HG03060 (cell line): ENCODE results near the gene ZNF322.

ENCODE experiments used
- ATAC-seq: cut with Tn5 transposase; IDR thresholded peaks from one replicate; pipeline ENCODE4 v1.9.1; 2021; ENCODE audit warnings: low read depth, moderate number of reproducible peaks; ENCODE audit not compliant: unreplicated experiment

Gene ZNF322

GRCh38 chr6:26593278-26594130 is 66.0 kb downstream of the ZNF322 start:
- ATAC-seq, result no peak

GRCh38 chr6:26592649-26593048 is 66.9 kb downstream of the ZNF322 start:
- ATAC-seq, result no peak

- ATAC-seq, result no peak
These were observed 70.6 kb downstream of the ZNF322 start for GRCh38 chr6:26588965-26589364.
